HG03025 (cell line): ENCODE measurements around the gene UNC80.

Source experiments
- ATAC-seq: cut with Tn5 transposase; IDR thresholded peaks from one replicate; pipeline ENCODE4 v1.9.1; 2021; ENCODE audit warnings: mild to moderate bottlenecking, moderate library complexity; ENCODE audit not compliant: unreplicated experiment, low FRiP score

UNC80 gene

GRCh38 chr2:210003359-210003758, 231.7 kb downstream of the UNC80 start:
- no peak for ATAC-seq

- ATAC-seq, result no peak
These were observed 233.2 kb downstream of the UNC80 start for GRCh38 chr2:210004881-210005280.

GRCh38 chr2:210007895-210008294, 236.3 kb downstream of the UNC80 start:
- ATAC-seq, result no peak

GRCh38 chr2:210009126-210009525, 237.5 kb downstream of the UNC80 start:
- ATAC-seq, result no peak

- ATAC-seq, result no peak
These were observed 238.3 kb downstream of the UNC80 start for GRCh38 chr2:210009896-210010295.

- no peak for ATAC-seq
These were observed 248.5 kb downstream of the UNC80 start for GRCh38 chr2:210020138-210020537.

GRCh38 chr2:210022824-210023223, 251.2 kb downstream of the UNC80 start:
- ATAC-seq, result no peak

GRCh38 chr2:210027608-210028007, 256.0 kb downstream of the UNC80 start:
- no peak for ATAC-seq

- ATAC-seq, result no peak
These were observed 256.5 kb downstream of the UNC80 start for GRCh38 chr2:210028178-210028577.

GRCh38 chr2:210034087-210034683, 262.6 kb downstream of the UNC80 start:
- ATAC-seq, result no peak

- ATAC-seq, result no peak
These were observed 264.0 kb downstream of the UNC80 start for GRCh38 chr2:210035679-210036078.

GRCh38 chr2:210038078-210038477, 266.4 kb downstream of the UNC80 start:
- ATAC-seq, result no peak

GRCh38 chr2:210046851-210047500, 275.3 kb downstream of the UNC80 start:
- no peak for ATAC-seq
